ENCODE measurements around the gene BRAF. TPM values are rescaled to one million over a fixed set of nuclear protein-coding genes. Genes with fewer than 3 reads are reported as not detected.

Gene BRAF
- total RNA-seq, 1 donor from 2014 or later: 28.4 TPM

GRCh38 chr7:140881507-140882228, 43.1 kb downstream of the BRAF start:
- no peak for TF ChIP-seq CTCF (IDR thresholded peaks at IDR 0.05; ENCODE audit: unreplicated experiment)
- H3K36me3 Mint-ChIP-seq (ENCODE audit: low read depth, unreplicated experiment): no peaks in the 10 kb centered on the region
- peaks cover 4% of the 10 kb centered on the region for H3K4me1 Mint-ChIP-seq (ENCODE audit: unreplicated experiment)
- H3K27ac Mint-ChIP-seq (ENCODE audit: unreplicated experiment): no peak overlapping the region
- no peak overlapping the region for H3K4me3 Mint-ChIP-seq (ENCODE audit: unreplicated experiment)
- H3K9me3 Mint-ChIP-seq (ENCODE audit: unreplicated experiment): no peaks in the 10 kb centered on the region
- H3K27me3 Mint-ChIP-seq (ENCODE audit: unreplicated experiment): no peaks in the 10 kb centered on the region
- no peak for DNase-seq (ENCODE audit: low spot score)

- no peaks in the 10 kb centered on the region for H3K27me3 Mint-ChIP-seq (ENCODE audit: unreplicated experiment)
- H3K27ac Mint-ChIP-seq (ENCODE audit: unreplicated experiment): no peak overlapping the region
- no peaks in the 10 kb centered on the region for H3K9me3 Mint-ChIP-seq (ENCODE audit: unreplicated experiment)
- no peak for DNase-seq (ENCODE audit: low spot score)
- H3K4me1 Mint-ChIP-seq (ENCODE audit: unreplicated experiment): peaks cover 12% of the 10 kb centered on the region
- no peak for TF ChIP-seq CTCF (IDR thresholded peaks at IDR 0.05; ENCODE audit: unreplicated experiment)
- H3K4me3 Mint-ChIP-seq (ENCODE audit: unreplicated experiment): no peak overlapping the region
- peaks cover 3% of the 10 kb centered on the region for H3K36me3 Mint-ChIP-seq (ENCODE audit: low read depth, unreplicated experiment)
These were observed 47.5 kb downstream of the BRAF start for GRCh38 chr7:140877249-140877524.

GRCh38 chr7:140876519-140877248, 48.0 kb downstream of the BRAF start:
- Mint-ChIP-seq H3K4me3 (ENCODE audit: unreplicated experiment) (no peak overlapping the region), H3K9me3 (ENCODE audit: unreplicated experiment) (no peaks in the 10 kb centered on the region), H3K36me3 (ENCODE audit: low read depth, unreplicated experiment) (peaks cover 3% of the 10 kb centered on the region), H3K27ac (ENCODE audit: unreplicated experiment) (no peak overlapping the region), H3K27me3 (ENCODE audit: unreplicated experiment) (no peaks in the 10 kb centered on the region), H3K4me1 (ENCODE audit: unreplicated experiment) (peaks cover 12% of the 10 kb centered on the region)
- DNase-seq (ENCODE audit: low spot score): no peak
- no peak for TF ChIP-seq CTCF (IDR thresholded peaks at IDR 0.05; ENCODE audit: unreplicated experiment)

- no peak for DNase-seq (ENCODE audit: low spot score)
- no peaks in the 10 kb centered on the region for H3K27me3 Mint-ChIP-seq (ENCODE audit: unreplicated experiment)
- TF ChIP-seq CTCF (IDR thresholded peaks at IDR 0.05; ENCODE audit: unreplicated experiment): no peak
- H3K36me3 Mint-ChIP-seq (ENCODE audit: low read depth, unreplicated experiment): peaks cover 3% of the 10 kb centered on the region
- no peak overlapping the region for H3K4me3 Mint-ChIP-seq (ENCODE audit: unreplicated experiment)
- peaks cover 12% of the 10 kb centered on the region for H3K4me1 Mint-ChIP-seq (ENCODE audit: unreplicated experiment)
- no peak overlapping the region for H3K27ac Mint-ChIP-seq (ENCODE audit: unreplicated experiment)
- H3K9me3 Mint-ChIP-seq (ENCODE audit: unreplicated experiment): no peaks in the 10 kb centered on the region
These were observed 51.3 kb downstream of the BRAF start for GRCh38 chr7:140873434-140873833.

- peaks cover 6% of the 10 kb centered on the region for H3K4me1 Mint-ChIP-seq (ENCODE audit: unreplicated experiment)
- H3K36me3 Mint-ChIP-seq (ENCODE audit: low read depth, unreplicated experiment): peaks cover 3% of the 10 kb centered on the region
- H3K4me3 Mint-ChIP-seq (ENCODE audit: unreplicated experiment): no peak overlapping the region
- no peak for DNase-seq (ENCODE audit: low spot score)
- no peak overlapping the region for H3K27ac Mint-ChIP-seq (ENCODE audit: unreplicated experiment)
- H3K27me3 Mint-ChIP-seq (ENCODE audit: unreplicated experiment): peaks cover 2% of the 10 kb centered on the region
- no peaks in the 10 kb centered on the region for H3K9me3 Mint-ChIP-seq (ENCODE audit: unreplicated experiment)
- no peak for TF ChIP-seq CTCF (IDR thresholded peaks at IDR 0.05; ENCODE audit: unreplicated experiment)
These were observed 54.7 kb downstream of the BRAF start for GRCh38 chr7:140870003-140870402.

All from endothelial cell (in vitro differentiated cells).